ENCODE data around the gene NTSR2. TPM values are rescaled to one million over a fixed set of nuclear protein-coding genes. Genes with fewer than 3 reads are reported as not detected.

The NTSR2 gene
- total and polyA plus RNA-seq, 5 donors from 2014 or later = not detected

DNA sequence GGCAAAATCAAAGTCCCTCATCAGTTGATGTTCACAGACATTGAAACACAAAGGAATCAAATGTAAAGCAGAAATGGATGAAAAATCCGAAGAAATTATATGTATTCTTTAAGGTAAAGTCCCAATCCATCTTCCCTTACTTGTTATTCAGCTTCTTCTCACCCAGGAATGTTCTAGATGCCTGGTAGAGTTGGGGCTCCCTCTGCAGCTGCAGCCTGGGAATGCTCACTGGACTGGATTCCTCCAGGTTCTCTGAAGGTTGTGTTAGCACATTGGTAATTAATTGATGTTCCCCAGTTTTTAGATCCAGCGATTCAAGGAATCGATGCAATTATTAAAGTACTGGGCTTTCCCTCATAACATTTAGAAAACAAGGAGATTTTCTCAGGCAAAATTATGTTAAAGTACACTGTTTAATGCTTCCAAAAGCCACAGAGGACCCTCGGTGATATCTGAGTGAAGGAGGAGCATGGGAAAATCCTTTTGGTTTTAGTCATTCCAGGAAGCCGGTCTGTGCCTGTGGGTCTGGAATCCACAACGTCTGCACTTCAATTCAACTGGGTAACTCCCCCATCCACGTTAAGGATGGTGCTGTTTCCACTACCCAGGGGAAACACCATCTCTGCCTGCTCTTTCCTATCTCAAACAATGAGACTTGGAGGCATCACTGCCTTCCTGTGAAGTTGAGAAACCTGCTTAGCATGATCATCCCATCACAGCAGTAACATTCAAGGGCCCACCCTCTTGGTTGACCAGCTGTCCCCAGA is 22.0 kb downstream of the NTSR2 start:
- Mint-ChIP-seq H3K4me1 (no peaks in the 10 kb centered on the region), H3K36me3 (no peaks in the 10 kb centered on the region)
- ATAC-seq (ENCODE audit: low read depth in 2 of 2) = no peak

DNA sequence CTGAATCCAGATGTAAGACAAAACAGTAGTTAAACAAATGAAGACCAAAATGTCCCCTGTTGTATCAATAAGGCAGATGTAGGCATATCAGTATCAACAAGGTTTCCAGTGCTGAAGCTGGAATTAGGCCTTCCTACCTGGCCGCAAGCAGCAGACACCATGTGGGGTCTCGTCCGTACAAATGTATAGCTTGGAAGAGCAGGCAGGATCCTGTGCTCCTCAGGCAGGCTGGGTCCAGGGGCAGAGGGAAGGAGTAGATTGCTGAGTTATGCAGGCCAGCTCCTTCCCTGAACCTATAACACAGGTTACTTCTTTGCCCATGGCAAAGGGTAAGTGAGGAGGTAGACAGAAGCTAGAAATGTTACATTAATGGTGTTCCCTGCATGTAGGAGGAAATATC is 23.5 kb downstream of the NTSR2 start:
- Histone ChIP-seq H3K4me3 (ENCODE audit: low read depth, low read length) (no peak overlapping the region), H3K9me3 (ENCODE audit: control insufficient read depth in 2 of 2, low read length in 2 of 2) (no peaks in the 10 kb centered on the region), H3K27ac (ENCODE audit: insufficient read depth, low read length, poor library complexity, severe bottlenecking) (no peak overlapping the region), H3K4me1 (ENCODE audit: control insufficient read depth, insufficient read depth, low read length, poor library complexity, severe bottlenecking) (no peaks in the 10 kb centered on the region), H3K27me3 (ENCODE audit: control insufficient read depth, insufficient read depth, low read length) (peaks cover 8% of the 10 kb centered on the region), H3K36me3 (ENCODE audit: control insufficient read depth, insufficient read depth, low read length) (no peaks in the 10 kb centered on the region)
- H3K9me3 Mint-ChIP-seq = peaks cover 0 to 3% (median 0%) of the 10 kb centered on the region in 7 donors
- H3K27me3 Mint-ChIP-seq = peaks cover 17% of the 10 kb centered on the region
- H3K4me3 Mint-ChIP-seq = no peak overlapping the region
- ATAC-seq (ENCODE audit: low read depth in 2 of 2) (no peak), DNase-seq (no peak)
- no peak overlapping the region for H3K27ac Mint-ChIP-seq
- H3K36me3 Mint-ChIP-seq = no peaks in the 10 kb centered on the region
- no peaks in the 10 kb centered on the region for H3K4me1 Mint-ChIP-seq

More for the DNA sequence above, 22.0 kb downstream of the NTSR2 start:
- Mint-ChIP-seq H3K4me3 (no peak overlapping the region), H3K27me3 (peaks cover 17% of the 10 kb centered on the region), H3K9me3 (peaks cover 0 to 3% (median 0%) of the 10 kb centered on the region in 7 donors), H3K27ac (no peak overlapping the region)
- Histone ChIP-seq H3K27ac (ENCODE audit: insufficient read depth, low read length, poor library complexity, severe bottlenecking) (no peak overlapping the region), H3K4me3 (ENCODE audit: low read depth, low read length) (no peak overlapping the region), H3K4me1 (ENCODE audit: control insufficient read depth, insufficient read depth, low read length, poor library complexity, severe bottlenecking) (no peaks in the 10 kb centered on the region), H3K27me3 (ENCODE audit: control insufficient read depth, insufficient read depth, low read length) (peaks cover 8% of the 10 kb centered on the region), H3K9me3 (ENCODE audit: control insufficient read depth in 2 of 2, low read length in 2 of 2) (no peaks in the 10 kb centered on the region), H3K36me3 (ENCODE audit: control insufficient read depth, insufficient read depth, low read length) (no peaks in the 10 kb centered on the region)
- no peak for DNase-seq

DNA sequence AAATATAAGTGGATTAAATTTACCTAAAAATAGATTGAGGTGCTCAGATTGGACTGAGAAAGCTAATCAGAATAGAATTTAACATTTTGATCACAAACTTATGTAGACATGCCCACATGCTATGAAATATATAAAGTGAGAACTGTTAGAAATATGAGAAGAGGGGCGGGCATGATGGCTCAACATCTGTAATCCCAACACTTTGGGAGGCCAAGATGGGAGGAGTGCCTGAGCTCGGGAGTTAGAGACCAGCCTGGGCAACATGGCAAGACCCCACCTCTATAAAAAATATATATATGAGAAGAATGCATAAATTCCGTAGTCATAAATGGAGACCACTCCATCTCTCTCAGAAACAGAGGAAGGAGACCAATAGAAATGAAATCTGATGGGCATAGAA is 25.7 kb downstream of the NTSR2 start:
- no peaks in the 10 kb centered on the region for H3K36me3 Mint-ChIP-seq
- Histone ChIP-seq H3K27me3 (ENCODE audit: control insufficient read depth, insufficient read depth, low read length) (peaks cover 8% of the 10 kb centered on the region), H3K4me3 (ENCODE audit: low read depth, low read length) (no peak overlapping the region), H3K36me3 (ENCODE audit: control insufficient read depth, insufficient read depth, low read length) (no peaks in the 10 kb centered on the region), H3K9me3 (ENCODE audit: control insufficient read depth in 2 of 2, low read length in 2 of 2) (no peaks in the 10 kb centered on the region), H3K4me1 (ENCODE audit: control insufficient read depth, insufficient read depth, low read length, poor library complexity, severe bottlenecking) (no peaks in the 10 kb centered on the region), H3K27ac (ENCODE audit: insufficient read depth, low read length, poor library complexity, severe bottlenecking) (no peak overlapping the region)
- ATAC-seq (ENCODE audit: low read depth in 2 of 2) (no peak), DNase-seq (no peak)
- no peaks in the 10 kb centered on the region for H3K4me1 Mint-ChIP-seq
- peaks cover 0 to 3% (median 0%) of the 10 kb centered on the region in 7 donors for H3K9me3 Mint-ChIP-seq
- no peak overlapping the region for H3K4me3 Mint-ChIP-seq
- no peak overlapping the region for H3K27ac Mint-ChIP-seq
- peaks cover 9% of the 10 kb centered on the region for H3K27me3 Mint-ChIP-seq

DNA sequence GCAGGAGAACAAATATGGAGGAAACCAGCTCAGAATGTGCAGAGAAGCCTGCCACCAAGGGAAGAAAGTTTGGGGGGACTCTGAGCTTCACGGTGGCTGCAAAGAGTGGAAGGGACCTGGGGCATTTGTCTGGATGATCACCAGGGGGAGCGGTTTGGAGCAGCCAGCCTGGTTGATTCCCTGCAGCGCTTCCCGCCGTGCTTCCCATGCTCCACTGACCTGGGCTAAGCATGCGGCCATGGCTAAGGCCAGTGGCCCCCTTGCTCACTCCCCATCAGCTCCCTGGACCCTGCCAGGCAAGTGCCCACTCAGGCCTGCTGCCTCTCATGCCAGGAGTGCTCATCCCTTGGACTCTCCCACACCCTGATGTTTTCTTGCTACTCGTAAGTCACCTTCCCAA is 27.0 kb downstream of the NTSR2 start:
- Mint-ChIP-seq H3K4me1 (no peaks in the 10 kb centered on the region), H3K27ac (no peak overlapping the region), H3K9me3 (peaks cover 0 to 1% (median 0%) of the 10 kb centered on the region in 7 donors), H3K36me3 (no peaks in the 10 kb centered on the region), H3K4me3 (no peak overlapping the region), H3K27me3 (peaks cover 9% of the 10 kb centered on the region)
- Histone ChIP-seq H3K27me3 (ENCODE audit: control insufficient read depth, insufficient read depth, low read length) (no peaks in the 10 kb centered on the region), H3K4me1 (ENCODE audit: control insufficient read depth, insufficient read depth, low read length, poor library complexity, severe bottlenecking) (no peaks in the 10 kb centered on the region), H3K9me3 (ENCODE audit: control insufficient read depth in 2 of 2, low read length in 2 of 2) (no peaks in the 10 kb centered on the region), H3K36me3 (ENCODE audit: control insufficient read depth, insufficient read depth, low read length) (no peaks in the 10 kb centered on the region), H3K27ac (ENCODE audit: insufficient read depth, low read length, poor library complexity, severe bottlenecking) (no peak overlapping the region), H3K4me3 (ENCODE audit: low read depth, low read length) (no peak overlapping the region)
- DNase-seq (no peak), ATAC-seq (ENCODE audit: low read depth in 2 of 2) (no peak)

DNA sequence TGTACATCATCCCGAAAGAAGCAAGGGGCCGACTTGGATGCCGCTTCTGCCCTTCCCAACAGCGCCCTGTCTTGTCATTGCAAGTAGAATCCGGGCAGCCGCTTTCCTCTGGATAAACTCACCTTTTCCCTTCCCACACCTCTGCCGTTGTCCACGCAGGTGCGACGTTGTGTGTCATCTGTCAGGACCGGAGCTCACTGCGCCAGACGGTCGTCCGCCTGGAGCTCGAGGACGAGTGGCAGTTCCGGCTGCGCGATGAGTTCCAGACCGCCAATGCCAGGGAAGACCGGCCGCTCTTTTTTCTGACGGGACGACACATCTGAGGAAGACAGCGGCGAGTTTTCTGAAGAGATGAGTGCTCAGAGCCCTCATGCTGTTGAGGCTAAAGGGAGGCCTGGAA is 29.9 kb downstream of the NTSR2 start:
- Histone ChIP-seq H3K27me3 (ENCODE audit: control insufficient read depth, insufficient read depth, low read length) (no peaks in the 10 kb centered on the region), H3K9me3 (ENCODE audit: control insufficient read depth in 2 of 2, low read length in 2 of 2) (no peaks in the 10 kb centered on the region), H3K27ac (ENCODE audit: insufficient read depth, low read length, poor library complexity, severe bottlenecking) (no peak overlapping the region), H3K36me3 (ENCODE audit: control insufficient read depth, insufficient read depth, low read length) (no peaks in the 10 kb centered on the region), H3K4me3 (ENCODE audit: low read depth, low read length) (no peak overlapping the region), H3K4me1 (ENCODE audit: control insufficient read depth, insufficient read depth, low read length, poor library complexity, severe bottlenecking) (no peaks in the 10 kb centered on the region)
- no peak for DNase-seq
- Mint-ChIP-seq H3K4me3 (no peak overlapping the region), H3K4me1 (no peaks in the 10 kb centered on the region), H3K36me3 (no peaks in the 10 kb centered on the region), H3K9me3 (peaks cover 0 to 1% (median 0%) of the 10 kb centered on the region in 7 donors), H3K27ac (no peak overlapping the region), H3K27me3 (peaks cover 9% of the 10 kb centered on the region)
- ATAC-seq (ENCODE audit: low read depth in 2 of 2) = no peak

DNA sequence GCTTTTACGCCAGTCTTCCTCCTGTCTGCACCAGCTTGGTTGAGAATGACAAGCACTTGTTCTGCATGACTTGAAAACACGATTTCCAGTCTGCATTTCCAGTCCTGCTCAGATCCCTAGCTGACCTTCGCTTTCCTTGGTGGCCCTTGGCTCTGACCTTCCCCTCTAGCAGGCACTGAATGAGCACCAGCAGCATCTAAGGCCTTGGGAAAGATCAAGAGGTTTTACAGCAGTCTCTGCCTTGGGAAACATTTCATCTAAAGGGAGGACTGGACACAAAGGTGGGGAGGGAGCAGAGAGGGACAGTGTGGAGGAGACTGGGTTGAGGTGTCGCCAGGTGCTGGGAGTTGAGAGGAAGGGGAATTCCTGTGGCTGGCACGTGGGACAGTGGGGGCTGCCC is 30.5 kb downstream of the NTSR2 start:
- Mint-ChIP-seq H3K27ac (no peak overlapping the region), H3K9me3 (no peaks in the 10 kb centered on the region), H3K27me3 (peaks cover 9% of the 10 kb centered on the region), H3K4me3 (no peak overlapping the region), H3K4me1 (no peaks in the 10 kb centered on the region), H3K36me3 (no peaks in the 10 kb centered on the region)
- Histone ChIP-seq H3K4me3 (ENCODE audit: low read depth, low read length) (no peak overlapping the region), H3K4me1 (ENCODE audit: control insufficient read depth, insufficient read depth, low read length, poor library complexity, severe bottlenecking) (no peaks in the 10 kb centered on the region), H3K9me3 (ENCODE audit: control insufficient read depth in 2 of 2, low read length in 2 of 2) (no peaks in the 10 kb centered on the region), H3K27ac (ENCODE audit: insufficient read depth, low read length, poor library complexity, severe bottlenecking) (no peak overlapping the region), H3K27me3 (ENCODE audit: control insufficient read depth, insufficient read depth, low read length) (no peaks in the 10 kb centered on the region), H3K36me3 (ENCODE audit: control insufficient read depth, insufficient read depth, low read length) (no peaks in the 10 kb centered on the region)
- DNase-seq = no peak
- no peak for ATAC-seq (ENCODE audit: low read depth in 2 of 2)

DNA sequence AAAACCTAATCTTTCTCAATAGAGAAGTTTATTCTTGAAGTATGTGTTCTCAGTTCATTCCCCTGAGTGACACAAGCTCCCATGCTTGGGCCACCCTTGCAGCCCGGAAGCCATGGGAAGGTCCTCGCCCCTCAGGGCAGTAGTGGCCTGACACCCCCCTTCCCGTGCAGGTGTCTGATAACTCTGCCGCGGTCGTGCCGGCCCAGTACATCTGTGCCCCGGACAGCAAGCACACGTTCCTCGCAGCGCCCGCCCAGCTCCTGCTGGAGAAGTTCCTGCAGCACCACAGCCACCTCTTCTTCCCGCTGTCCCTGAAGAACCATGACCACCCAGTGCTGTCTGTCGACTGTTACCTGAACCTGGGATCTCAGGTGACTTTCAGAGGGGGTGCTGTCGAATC is 32.4 kb downstream of the NTSR2 start:
- no peaks in the 10 kb centered on the region for H3K36me3 Mint-ChIP-seq

DNA sequence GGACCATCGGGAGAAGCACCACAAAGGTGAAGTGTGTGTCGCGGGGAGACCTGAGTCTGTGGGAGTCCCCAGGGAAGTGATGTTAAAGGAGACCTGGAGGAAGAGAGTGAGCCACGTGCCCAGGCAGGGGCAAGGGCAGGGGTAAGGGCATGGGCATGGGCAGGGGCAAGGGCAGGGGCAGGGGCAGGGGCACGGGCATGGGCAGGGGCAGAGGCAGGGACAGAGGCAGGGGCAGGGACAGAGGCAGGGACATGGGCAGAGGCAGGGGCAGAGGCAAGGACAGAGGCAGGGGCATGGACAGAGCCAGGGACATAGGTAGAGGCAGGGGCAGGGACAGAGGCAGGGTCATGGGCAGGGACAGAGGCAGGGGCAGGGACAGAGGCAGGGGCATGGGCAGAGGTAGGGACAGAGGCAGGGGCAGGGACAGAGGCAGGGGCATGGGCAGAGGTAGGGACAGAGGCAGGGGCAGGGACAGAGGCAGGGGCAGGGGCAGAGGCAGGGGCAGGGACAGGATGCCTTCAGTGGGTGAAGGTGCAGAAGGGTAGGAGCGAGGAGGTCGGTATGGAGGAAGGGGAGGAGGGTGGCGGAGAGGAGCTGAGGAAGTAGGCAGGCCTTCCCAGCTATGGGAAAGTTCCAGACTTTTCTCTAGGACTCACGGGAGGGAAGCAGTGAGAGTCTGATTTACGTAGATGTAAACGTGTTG is 33.3 kb downstream of the NTSR2 start:
- no peak overlapping the region for H3K4me3 Mint-ChIP-seq
- no peaks in the 10 kb centered on the region for H3K4me1 Mint-ChIP-seq
- Histone ChIP-seq H3K36me3 (ENCODE audit: control insufficient read depth, insufficient read depth, low read length) (no peaks in the 10 kb centered on the region), H3K4me1 (ENCODE audit: control insufficient read depth, insufficient read depth, low read length, poor library complexity, severe bottlenecking) (no peaks in the 10 kb centered on the region), H3K4me3 (ENCODE audit: low read depth, low read length) (no peak overlapping the region), H3K9me3 (ENCODE audit: control insufficient read depth in 2 of 2, low read length in 2 of 2) (no peaks in the 10 kb centered on the region), H3K27ac (ENCODE audit: insufficient read depth, low read length, poor library complexity, severe bottlenecking) (no peak overlapping the region), H3K27me3 (ENCODE audit: control insufficient read depth, insufficient read depth, low read length) (no peaks in the 10 kb centered on the region)
- no peaks in the 10 kb centered on the region for H3K36me3 Mint-ChIP-seq
- ATAC-seq (ENCODE audit: low read depth in 2 of 2) = no peak
- peaks cover 4% of the 10 kb centered on the region for H3K27me3 Mint-ChIP-seq
- H3K9me3 Mint-ChIP-seq = no peaks in the 10 kb centered on the region
- H3K27ac Mint-ChIP-seq = no peak overlapping the region
- no peak for DNase-seq

More for the DNA sequence above, 32.4 kb downstream of the NTSR2 start:
- H3K27ac ChIP-seq (ENCODE audit: insufficient read depth, low read length, poor library complexity, severe bottlenecking) = no peak overlapping the region
- Mint-ChIP-seq H3K4me3 (no peak overlapping the region), H3K9me3 (no peaks in the 10 kb centered on the region), H3K27me3 (peaks cover 4% of the 10 kb centered on the region), H3K4me1 (no peaks in the 10 kb centered on the region), H3K27ac (no peak overlapping the region)
- H3K27me3 ChIP-seq (ENCODE audit: control insufficient read depth, insufficient read depth, low read length) = no peaks in the 10 kb centered on the region
- no peaks in the 10 kb centered on the region for H3K4me1 ChIP-seq (ENCODE audit: control insufficient read depth, insufficient read depth, low read length, poor library complexity, severe bottlenecking)
- DNase-seq (no peak), ATAC-seq (ENCODE audit: low read depth in 2 of 2) (no peak)
- no peaks in the 10 kb centered on the region for H3K9me3 ChIP-seq (ENCODE audit: control insufficient read depth in 2 of 2, low read length in 2 of 2)
- H3K4me3 ChIP-seq (ENCODE audit: low read depth, low read length) = no peak overlapping the region
- no peaks in the 10 kb centered on the region for H3K36me3 ChIP-seq (ENCODE audit: control insufficient read depth, insufficient read depth, low read length)

Data from CD4-positive, CD25-positive, alpha-beta regulatory T cell (primary cell).